AG09319 (cell line): Measurements from ENCODE around the gene TRAPPC4.
"Not testable (repeated sequence)": the region's sequence is repeated elsewhere in the genome, so short reads cannot be mapped to it uniquely, and the experiment has no call there.

Source experiments
- DNase-seq: peaks from one replicate; pipeline ENCODE4 v3.0.0-alpha.2; 2010; ENCODE audit warnings: low read depth; ENCODE audit errors: extremely low read depth
- CTCF ChIP-seq: IDR thresholded peaks from 2 replicates; pipeline ENCODE4 v1.5.1; 2011; ENCODE audit warnings: low read depth, mild to moderate bottlenecking, inconsistent platforms, low read length, moderate library complexity

The TRAPPC4 gene

GRCh38 chr11:119016216-119017009 lies 2.2 kb upstream of the TRAPPC4 start:
- DNase-seq, result no peak
- TF ChIP-seq CTCF, result no peak

GRCh38 chr11:119017377-119017776 lies 1.2 kb upstream of the TRAPPC4 start:
- not testable (repeated sequence) for DNase-seq

- TF ChIP-seq CTCF, result no peak
- no peak for DNase-seq
Measured at GRCh38 chr11:119019996-119020395, 1.4 kb downstream of the TRAPPC4 start.

- TF ChIP-seq CTCF, result no peak
- DNase-seq, result no peak
Measured at GRCh38 chr11:119021631-119022030, 3.1 kb downstream of the TRAPPC4 start.

- no peak for TF ChIP-seq CTCF
- no peak for DNase-seq
Measured at GRCh38 chr11:119023741-119024140, 5.2 kb downstream of the TRAPPC4 start.

GRCh38 chr11:119024430-119025098 lies 6.0 kb downstream of the TRAPPC4 start:
- DNase-seq, result no peak
- no peak for TF ChIP-seq CTCF

- no peak for TF ChIP-seq CTCF
- no peak for DNase-seq
Measured at GRCh38 chr11:119025099-119025473, 6.5 kb downstream of the TRAPPC4 start.
